A549 (cell line): Measurements from ENCODE around the gene DPP10.

Experiments used
- EHMT2 ChIP-seq: fragments of 200-600 bp; sonication (generic); IDR thresholded peaks from 2 replicates; pipeline ENCODE4 v1.6.1; 2016; ENCODE audit warnings: antibody characterized with exemption, low read depth, mild to moderate bottlenecking, moderate library complexity
- EP300 ChIP-seq, 2 experiments: fragments of >200 bp; sonication (Bioruptor Twin); formaldehyde crosslinking; IDR thresholded peaks; 2 replicates in 1 of 2; 3 replicates in 1 of 2; pipeline ENCODE4 v1.6.1; 2016 to 2017
- NPAS2 ChIP-seq: fragments of 250-450 bp; sonication (Bioruptor Pico); IDR thresholded peaks from 2 replicates; pipeline ENCODE4 v1.8.0; 2022; ENCODE audit warnings: mild to moderate bottlenecking, moderate library complexity, borderline replicate concordance
- POLR2A ChIP-seq: IDR thresholded peaks from 2 replicates; pipeline ENCODE4 v1.6.1; 2012; ENCODE audit warnings: mild to moderate bottlenecking, low read length
- POLR2AphosphoS2 ChIP-seq: conservative IDR thresholded peaks from 2 replicates; pipeline ENCODE4 v1.6.1; 2012; ENCODE audit warnings: low read length, improper control_type of control experiment, inconsistent platforms
- RAD21 ChIP-seq, 2 experiments: fragments of >200 bp in 1 of 2; sonication (Bioruptor Twin) in 1 of 2; formaldehyde crosslinking in 1 of 2; IDR thresholded peaks in 1 of 2; conservative IDR thresholded peaks in 1 of 2; 2 replicates in 1 of 2; 3 replicates in 1 of 2; pipeline ENCODE4 v1.6.1; 2012 to 2018; ENCODE audit warnings: inconsistent platforms in 1 of 2
- RFX5 ChIP-seq: fragments of 450-650 bp; IDR thresholded peaks from 2 replicates; pipeline ENCODE4 v1.7.1; 2014; ENCODE audit warnings: antibody characterized with exemption, mild to moderate bottlenecking, moderate library complexity
- SMC3 ChIP-seq: fragments of >200 bp; sonication (Bioruptor Twin); formaldehyde crosslinking; IDR thresholded peaks from 3 replicates; pipeline ENCODE4 v1.6.1; 2018; ENCODE audit warnings: inconsistent platforms
- TF ChIP-seq, protein P1 (sequence below): fragments of >200 bp; sonication (Bioruptor Twin); formaldehyde crosslinking; IDR thresholded peaks from 3 replicates; pipeline ENCODE4 v1.5.1; 2016
- TF ChIP-seq, protein P2 (sequence below): IDR thresholded peaks from 2 replicates; pipeline ENCODE4 v1.6.1; 2012
- TF ChIP-seq, protein P3 (sequence below): fragments of 450-650 bp; IDR thresholded peaks from 2 replicates; pipeline ENCODE4 v1.6.1; 2014; ENCODE audit warnings: antibody characterized with exemption
- TF ChIP-seq, protein P4 (sequence below): fragments of 150-350 bp; IDR thresholded peaks from 2 replicates; pipeline ENCODE4 v1.6.1; 2014; ENCODE audit warnings: low read depth, mild to moderate bottlenecking, low read length

DNA sequence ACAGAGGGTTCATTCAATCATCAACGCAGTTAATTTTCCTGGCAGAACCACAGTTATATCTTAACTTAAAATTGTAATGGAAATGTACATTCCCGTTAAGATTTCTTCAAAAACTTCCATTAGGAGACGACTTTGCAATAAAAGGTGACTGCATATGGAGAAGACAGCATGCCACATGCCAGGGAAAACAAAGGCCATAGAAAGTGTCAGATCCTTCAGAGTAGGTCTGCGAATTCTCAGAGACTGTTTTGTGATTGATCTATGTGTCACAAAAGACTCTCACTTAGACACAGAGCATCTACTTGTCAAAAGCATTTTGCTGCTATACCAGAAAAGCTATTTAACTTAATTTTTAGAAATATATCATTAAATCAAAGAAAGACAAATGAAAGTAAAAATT, 274.6 kb downstream of the DPP10 start:
- TF ChIP-seq, protein P1, sequence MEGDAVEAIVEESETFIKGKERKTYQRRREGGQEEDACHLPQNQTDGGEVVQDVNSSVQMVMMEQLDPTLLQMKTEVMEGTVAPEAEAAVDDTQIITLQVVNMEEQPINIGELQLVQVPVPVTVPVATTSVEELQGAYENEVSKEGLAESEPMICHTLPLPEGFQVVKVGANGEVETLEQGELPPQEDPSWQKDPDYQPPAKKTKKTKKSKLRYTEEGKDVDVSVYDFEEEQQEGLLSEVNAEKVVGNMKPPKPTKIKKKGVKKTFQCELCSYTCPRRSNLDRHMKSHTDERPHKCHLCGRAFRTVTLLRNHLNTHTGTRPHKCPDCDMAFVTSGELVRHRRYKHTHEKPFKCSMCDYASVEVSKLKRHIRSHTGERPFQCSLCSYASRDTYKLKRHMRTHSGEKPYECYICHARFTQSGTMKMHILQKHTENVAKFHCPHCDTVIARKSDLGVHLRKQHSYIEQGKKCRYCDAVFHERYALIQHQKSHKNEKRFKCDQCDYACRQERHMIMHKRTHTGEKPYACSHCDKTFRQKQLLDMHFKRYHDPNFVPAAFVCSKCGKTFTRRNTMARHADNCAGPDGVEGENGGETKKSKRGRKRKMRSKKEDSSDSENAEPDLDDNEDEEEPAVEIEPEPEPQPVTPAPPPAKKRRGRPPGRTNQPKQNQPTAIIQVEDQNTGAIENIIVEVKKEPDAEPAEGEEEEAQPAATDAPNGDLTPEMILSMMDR: no peak
- TF ChIP-seq EP300 (IDR thresholded peaks at IDR 0.05): no peak
- TF ChIP-seq, protein P2, sequence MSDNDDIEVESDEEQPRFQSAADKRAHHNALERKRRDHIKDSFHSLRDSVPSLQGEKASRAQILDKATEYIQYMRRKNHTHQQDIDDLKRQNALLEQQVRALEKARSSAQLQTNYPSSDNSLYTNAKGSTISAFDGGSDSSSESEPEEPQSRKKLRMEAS: no peak
- TF ChIP-seq POLR2AphosphoS2: no peak
- TF ChIP-seq NPAS2 (CRISPR knock-in tag): no peak
- TF ChIP-seq EHMT2: no peak
- TF ChIP-seq POLR2A: no peak
- TF ChIP-seq RAD21 (conservative IDR thresholded peaks at IDR 0.05 in 1 of 2, IDR thresholded peaks at IDR 0.05 in 1 of 2): no peak
- TF ChIP-seq SMC3: no peak
- TF ChIP-seq RFX5: no peak
- TF ChIP-seq, protein P3, sequence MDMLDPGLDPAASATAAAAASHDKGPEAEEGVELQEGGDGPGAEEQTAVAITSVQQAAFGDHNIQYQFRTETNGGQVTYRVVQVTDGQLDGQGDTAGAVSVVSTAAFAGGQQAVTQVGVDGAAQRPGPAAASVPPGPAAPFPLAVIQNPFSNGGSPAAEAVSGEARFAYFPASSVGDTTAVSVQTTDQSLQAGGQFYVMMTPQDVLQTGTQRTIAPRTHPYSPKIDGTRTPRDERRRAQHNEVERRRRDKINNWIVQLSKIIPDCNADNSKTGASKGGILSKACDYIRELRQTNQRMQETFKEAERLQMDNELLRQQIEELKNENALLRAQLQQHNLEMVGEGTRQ: no peak
- TF ChIP-seq, protein P4, sequence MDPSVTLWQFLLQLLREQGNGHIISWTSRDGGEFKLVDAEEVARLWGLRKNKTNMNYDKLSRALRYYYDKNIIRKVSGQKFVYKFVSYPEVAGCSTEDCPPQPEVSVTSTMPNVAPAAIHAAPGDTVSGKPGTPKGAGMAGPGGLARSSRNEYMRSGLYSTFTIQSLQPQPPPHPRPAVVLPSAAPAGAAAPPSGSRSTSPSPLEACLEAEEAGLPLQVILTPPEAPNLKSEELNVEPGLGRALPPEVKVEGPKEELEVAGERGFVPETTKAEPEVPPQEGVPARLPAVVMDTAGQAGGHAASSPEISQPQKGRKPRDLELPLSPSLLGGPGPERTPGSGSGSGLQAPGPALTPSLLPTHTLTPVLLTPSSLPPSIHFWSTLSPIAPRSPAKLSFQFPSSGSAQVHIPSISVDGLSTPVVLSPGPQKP: no peak
